ENCODE data around the gene RTL10.

GRCh38 chr22:19820880-19821522 is 33.7 kb downstream of the RTL10 start:
- TF ChIP-seq CTCF (IDR thresholded peaks at IDR 0.05; ENCODE audit: borderline replicate concordance, extremely low read depth, low read length, poor library complexity, severe bottlenecking): peak; percentile 35
- TF ChIP-seq EZH2 (IDR thresholded peaks at IDR 0.05; ENCODE audit: borderline replicate concordance, low read depth, low read length, severe bottlenecking): no peak
